ENCODE results near the gene HECTD3. TPM values are rescaled to one million over a fixed set of nuclear protein-coding genes. Genes with fewer than 3 reads are reported as not detected.
A peak's percentile ranks its signal among the peaks of the same experiment; 100 is the strongest.
"Not testable (repeated sequence)": the region's sequence is repeated elsewhere in the genome, so short reads cannot be mapped to it uniquely, and the experiment has no call there.

Gene HECTD3
- total RNA-seq, 1 donor from 2014 or later = 33.9 TPM

GRCh38 chr1:45014321-45015028, 3.4 kb upstream of the HECTD3 start:
- ATAC-seq (no peak), DNase-seq (ENCODE audit: low spot score) (peak; percentile 69)

GRCh38 chr1:45013551-45014209, 2.6 kb upstream of the HECTD3 start:
- ATAC-seq (no peak), DNase-seq (ENCODE audit: low spot score) (no peak)

- peak; percentile 94 for DNase-seq (ENCODE audit: low spot score)
- ATAC-seq = peak; percentile 72
These were observed 1.6 kb upstream of the HECTD3 start for GRCh38 chr1:45012639-45013278.

GRCh38 chr1:45011837-45012638, 914 bp upstream of the HECTD3 start, which contains the start of gene UROD:
UROD (plus strand) TSS chr1:45012254; CDS start chr1:45012266, 12 bp downstream.
- ATAC-seq (peak; percentile 78), DNase-seq (ENCODE audit: low spot score) (peak; percentile 92)

GRCh38 chr1:45009956-45010854, 919 bp downstream of the HECTD3 start:
- peak; percentile 79 for DNase-seq (ENCODE audit: low spot score)
- peak; percentile 66 for ATAC-seq

GRCh38 chr1:45009296-45009865, 1.7 kb downstream of the HECTD3 start:
- no peak for ATAC-seq
- no peak for DNase-seq (ENCODE audit: low spot score)

GRCh38 chr1:45008516-45008915, 2.6 kb downstream of the HECTD3 start:
- ATAC-seq (no peak), DNase-seq (ENCODE audit: low spot score) (no peak)

GRCh38 chr1:45008076-45008475, 3.0 kb downstream of the HECTD3 start:
- ATAC-seq = no peak

GRCh38 chr1:45007311-45007710, 3.8 kb downstream of the HECTD3 start:
- DNase-seq (ENCODE audit: low spot score) = peak; percentile 40
- ATAC-seq = no peak

More at GRCh38 chr1:45008076-45008475, 3.0 kb downstream of the HECTD3 start:
- no peak for DNase-seq (ENCODE audit: low spot score)

GRCh38 chr1:45005761-45006160, 5.4 kb downstream of the HECTD3 start:
- ATAC-seq (no peak), DNase-seq (ENCODE audit: low spot score) (peak; percentile 35)

GRCh38 chr1:45004281-45004920, 6.7 kb downstream of the HECTD3 start:
- ATAC-seq = no peak
- peak; percentile 37 for DNase-seq (ENCODE audit: low spot score)

- ATAC-seq = no peak
- DNase-seq (ENCODE audit: low spot score) = peak; percentile 33
These were observed 7.4 kb downstream of the HECTD3 start for GRCh38 chr1:45003741-45004140.

- ATAC-seq (no peak), DNase-seq (ENCODE audit: low spot score) (peak; percentile 41)
These were observed 8.2 kb downstream of the HECTD3 start for GRCh38 chr1:45002650-45003645.

GRCh38 chr1:45001576-45001975, 9.5 kb downstream of the HECTD3 start:
- not testable (repeated sequence) for ATAC-seq; DNase-seq (ENCODE audit: low spot score)

GRCh38 chr1:45001011-45001481, 10.1 kb downstream of the HECTD3 start:
- DNase-seq (ENCODE audit: low spot score) = no peak
- peak; percentile 82 for ATAC-seq

GRCh38 chr1:44999232-44999631, 11.9 kb downstream of the HECTD3 start:
- DNase-seq (ENCODE audit: low spot score) (no peak), ATAC-seq (no peak)

GRCh38 chr1:44995467-44996238, 15.5 kb downstream of the HECTD3 start:
- no peak for DNase-seq (ENCODE audit: low spot score)

More at GRCh38 chr1:44995467-44996238, 15.5 kb downstream of the HECTD3 start:
- ATAC-seq = no peak
